GM19467 (cell line): ENCODE data around the gene ADAP1.
"Not testable (repeated sequence)": the region's sequence is repeated elsewhere in the genome, so short reads cannot be mapped to it uniquely, and the experiment has no call there.

ENCODE experiments used
- ATAC-seq: cut with Tn5 transposase; IDR thresholded peaks from one replicate; pipeline ENCODE4 v1.9.1; 2021; ENCODE audit warnings: mild to moderate bottlenecking, moderate library complexity; ENCODE audit not compliant: unreplicated experiment

The ADAP1 gene

GRCh38 chr7:975702-976473, 21.4 kb upstream of the ADAP1 start:
- no peak for ATAC-seq

- ATAC-seq = peak; percentile 62
Observed at GRCh38 chr7:974820-975681, 20.6 kb upstream of the ADAP1 start, which contains the start of gene COX19. COX19 (minus strand) TSS chr7:975549; CDS start chr7:975509, 40 bp downstream.

DNA sequence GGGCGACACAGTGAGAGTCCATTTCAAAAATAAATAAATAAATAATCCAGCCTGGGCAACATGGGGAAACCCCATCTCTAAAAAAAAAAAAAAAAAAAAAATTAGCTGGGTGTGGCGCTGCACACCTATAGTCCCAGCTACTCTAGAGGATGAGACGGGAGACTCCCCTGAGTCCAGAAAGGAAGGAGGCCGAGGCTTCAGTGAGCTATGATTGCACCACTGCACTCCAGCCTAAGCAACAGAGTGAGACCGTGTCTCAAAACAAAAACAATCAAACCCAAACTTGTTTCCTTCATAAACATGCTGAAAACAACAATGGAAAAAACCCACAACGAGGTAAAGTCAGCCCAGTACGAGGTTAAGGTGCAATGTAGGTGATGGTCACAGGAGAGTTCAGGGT, 19.7 kb upstream of the ADAP1 start:
- no peak for ATAC-seq

DNA sequence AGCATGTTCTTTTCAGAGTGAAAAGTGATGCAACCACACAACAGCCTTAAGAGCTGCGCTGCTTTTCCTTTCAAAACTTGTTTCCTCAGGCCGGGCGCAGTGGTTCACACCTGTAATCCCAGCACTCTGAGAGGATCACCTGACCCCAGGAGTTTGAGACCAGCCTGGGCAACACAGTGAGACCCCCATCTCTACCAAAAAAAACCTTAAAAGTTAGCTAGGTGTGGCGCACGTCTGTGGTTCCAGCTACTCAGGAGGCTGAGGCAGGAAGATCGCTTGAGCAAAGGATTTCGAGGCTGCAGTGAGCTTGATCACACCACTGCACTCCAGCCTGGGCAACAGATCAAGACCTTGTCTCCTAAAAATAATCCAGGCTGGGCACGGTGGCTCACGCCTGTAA, 18.8 kb upstream of the ADAP1 start:
- ATAC-seq = no peak

GRCh38 chr7:972676-973309, 18.3 kb upstream of the ADAP1 start:
- ATAC-seq = no peak

GRCh38 chr7:972110-972509, 17.6 kb upstream of the ADAP1 start:
- ATAC-seq = no peak

DNA sequence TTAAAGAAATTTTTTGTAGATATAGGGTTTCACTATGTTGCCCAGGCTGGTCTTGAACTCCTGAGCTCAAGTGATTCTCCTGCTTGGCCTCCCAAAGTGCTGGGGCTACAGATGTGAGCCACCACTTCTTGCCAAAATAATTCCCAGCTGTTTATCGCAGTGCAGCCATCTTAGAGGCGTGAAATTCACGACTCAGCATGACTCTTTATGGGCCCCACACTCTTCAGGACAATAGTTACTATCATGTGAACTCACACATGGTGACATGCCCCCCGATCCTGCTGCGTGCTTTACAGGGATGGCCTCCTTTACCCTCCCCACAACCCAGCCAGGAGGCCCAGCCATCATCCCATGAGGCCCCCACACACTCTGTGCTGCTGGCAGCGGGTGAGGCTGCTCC, 16.3 kb upstream of the ADAP1 start:
- no peak for ATAC-seq

- ATAC-seq = no peak
Observed at GRCh38 chr7:969403-969802, 14.9 kb upstream of the ADAP1 start.

DNA sequence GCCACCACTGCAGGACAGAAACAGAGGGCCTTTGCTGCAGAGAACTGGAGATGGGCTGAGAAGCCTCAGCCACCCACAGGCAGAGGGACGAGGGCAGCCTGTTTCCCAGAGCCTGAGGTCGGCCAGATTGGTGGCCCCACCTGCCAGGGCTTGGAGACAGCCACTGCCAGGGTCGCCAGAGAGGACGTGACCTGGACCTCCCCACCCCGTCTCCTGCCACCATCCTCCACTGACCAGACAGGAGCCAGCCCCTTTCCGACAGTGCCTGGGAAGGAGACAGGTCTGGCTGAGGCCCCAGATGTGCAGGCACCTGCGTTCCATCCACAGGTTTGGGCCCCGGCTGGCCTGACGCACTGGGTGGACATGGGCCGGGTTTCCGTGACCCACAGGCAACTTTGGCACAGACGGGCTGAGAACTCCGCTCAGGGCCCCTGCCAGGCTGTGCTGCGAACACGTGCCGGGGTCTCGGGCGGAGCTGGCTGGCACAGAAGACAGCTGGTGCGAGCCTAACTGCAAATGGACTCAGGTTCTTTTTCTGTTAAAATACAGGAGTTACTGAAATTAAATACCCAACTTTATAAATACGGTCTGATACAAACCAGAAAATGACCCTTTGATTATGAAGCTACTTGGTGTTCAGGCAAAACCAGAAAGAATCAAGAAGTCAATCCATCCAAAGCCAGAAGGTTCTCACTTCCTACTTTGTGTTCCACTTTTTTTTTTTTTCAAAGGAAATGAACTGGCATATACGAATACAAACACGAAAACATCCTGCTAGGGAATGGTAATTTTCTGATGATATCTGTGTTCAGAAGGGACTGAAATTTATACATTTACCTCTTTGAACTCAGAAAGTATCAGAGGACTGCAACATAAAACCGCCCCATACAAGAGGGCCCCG, 14.0 kb upstream of the ADAP1 start:
- ATAC-seq = no peak

DNA sequence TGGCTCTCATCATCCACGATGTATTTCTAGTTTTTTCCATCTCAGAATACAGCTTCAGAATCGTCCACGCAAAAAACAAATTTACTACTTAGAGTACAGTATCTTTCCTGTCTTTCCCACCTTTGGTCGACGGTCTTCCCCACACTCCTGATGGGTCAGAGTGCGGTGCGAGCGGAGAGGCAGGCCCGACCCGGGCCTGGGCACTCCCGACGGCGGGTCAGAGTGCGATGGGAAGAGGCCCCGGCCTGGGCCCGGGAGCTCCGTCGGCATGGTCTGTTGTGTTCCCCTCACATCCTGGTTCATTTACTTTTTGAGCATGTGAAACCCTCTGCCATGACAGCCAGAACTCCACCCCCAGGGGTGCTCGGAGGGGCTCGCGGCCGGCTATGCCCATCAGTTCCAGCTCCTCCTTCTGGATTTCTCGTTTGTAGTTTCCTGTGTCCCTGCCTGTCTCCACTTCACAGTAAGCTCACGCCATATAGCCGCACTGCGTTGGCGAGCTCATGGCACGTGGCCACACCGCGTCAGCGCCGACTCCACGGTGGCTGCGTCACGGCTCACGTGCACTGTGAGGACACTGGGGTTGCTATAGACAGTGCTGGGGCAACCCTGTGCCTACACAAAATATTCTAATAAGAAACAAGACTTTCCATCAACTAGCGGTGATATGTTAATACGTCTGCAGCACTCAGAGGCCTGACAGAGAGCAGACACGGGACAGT, 13.0 kb upstream of the ADAP1 start:
- no peak for ATAC-seq

GRCh38 chr7:966291-967069, 12.0 kb upstream of the ADAP1 start:
- ATAC-seq = no peak

GRCh38 chr7:964401-965231, 10.1 kb upstream of the ADAP1 start:
- no peak for ATAC-seq

DNA sequence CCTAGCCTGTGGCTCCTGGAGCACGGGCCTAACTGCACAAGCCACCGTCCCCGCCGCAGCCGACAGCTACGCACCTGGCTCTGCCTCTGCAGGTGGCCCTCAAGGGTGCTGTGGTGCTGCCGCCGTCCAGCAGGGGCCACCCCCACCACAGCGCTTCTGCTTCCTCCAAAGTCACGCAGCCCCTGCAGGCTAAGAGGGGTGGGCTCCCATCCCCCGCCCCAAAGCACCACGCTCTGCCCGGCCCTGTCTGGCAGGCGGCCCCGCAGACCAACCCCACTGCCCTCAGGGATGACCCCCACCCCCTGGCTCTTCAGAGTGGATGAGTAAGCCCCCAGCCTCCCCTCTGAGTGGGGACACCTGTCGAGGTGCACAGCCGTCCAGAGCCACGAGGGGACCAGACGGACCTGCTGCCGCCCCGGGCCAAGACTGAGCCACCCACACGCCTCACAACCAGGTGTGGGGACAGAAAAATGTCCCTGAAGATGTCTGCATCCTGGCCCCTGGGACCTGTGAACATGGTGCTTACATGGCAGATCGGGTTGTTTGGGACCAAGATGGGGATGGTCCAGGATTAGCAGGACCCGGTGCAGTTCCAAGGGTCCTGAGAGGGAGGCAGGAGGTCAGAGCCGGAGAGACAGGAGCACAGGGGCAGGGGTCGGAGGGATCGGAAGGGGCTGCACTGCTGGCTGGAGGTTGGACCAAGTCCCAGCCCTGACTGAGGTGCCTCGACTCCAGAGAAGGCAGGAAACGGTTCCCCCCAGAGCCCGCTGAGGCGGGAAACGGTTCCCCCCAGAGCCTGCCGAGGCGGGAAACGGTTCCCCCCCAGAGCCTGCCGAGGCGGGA, 9.0 kb upstream of the ADAP1 start:
- no peak for ATAC-seq

DNA sequence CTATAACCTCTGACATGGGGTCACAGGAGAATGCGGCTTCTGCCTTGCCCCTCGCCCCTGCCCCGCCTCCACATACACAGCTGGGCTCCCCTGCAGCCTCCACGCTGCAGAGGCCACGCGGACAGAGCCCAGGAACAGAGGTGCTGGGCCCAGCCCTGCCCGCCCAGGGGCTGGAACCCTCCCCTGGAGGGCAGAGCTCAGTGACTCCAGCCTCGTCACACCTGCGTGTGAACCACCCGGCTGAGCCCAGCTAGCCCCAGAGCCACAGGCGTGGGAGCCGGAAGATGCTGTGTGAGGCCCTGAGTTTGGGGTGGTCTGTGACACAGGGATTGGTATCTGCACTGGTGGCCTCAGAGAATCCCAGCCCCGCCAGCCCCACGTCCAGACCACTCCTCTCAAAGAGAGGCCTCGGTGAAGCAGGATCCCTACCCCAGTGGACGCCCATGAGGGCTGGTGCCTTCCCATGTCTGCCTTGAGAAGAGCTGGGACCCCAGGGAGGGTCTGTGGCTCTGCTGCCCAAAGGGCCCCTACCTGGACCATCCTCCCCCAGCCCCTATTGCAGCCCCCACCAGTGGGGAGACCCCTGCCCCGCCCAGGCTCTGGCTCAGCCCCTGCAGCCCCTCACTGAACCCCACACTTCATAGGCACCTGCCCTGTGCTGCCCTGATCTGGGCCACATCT, 8.1 kb upstream of the ADAP1 start:
- ATAC-seq = no peak

DNA sequence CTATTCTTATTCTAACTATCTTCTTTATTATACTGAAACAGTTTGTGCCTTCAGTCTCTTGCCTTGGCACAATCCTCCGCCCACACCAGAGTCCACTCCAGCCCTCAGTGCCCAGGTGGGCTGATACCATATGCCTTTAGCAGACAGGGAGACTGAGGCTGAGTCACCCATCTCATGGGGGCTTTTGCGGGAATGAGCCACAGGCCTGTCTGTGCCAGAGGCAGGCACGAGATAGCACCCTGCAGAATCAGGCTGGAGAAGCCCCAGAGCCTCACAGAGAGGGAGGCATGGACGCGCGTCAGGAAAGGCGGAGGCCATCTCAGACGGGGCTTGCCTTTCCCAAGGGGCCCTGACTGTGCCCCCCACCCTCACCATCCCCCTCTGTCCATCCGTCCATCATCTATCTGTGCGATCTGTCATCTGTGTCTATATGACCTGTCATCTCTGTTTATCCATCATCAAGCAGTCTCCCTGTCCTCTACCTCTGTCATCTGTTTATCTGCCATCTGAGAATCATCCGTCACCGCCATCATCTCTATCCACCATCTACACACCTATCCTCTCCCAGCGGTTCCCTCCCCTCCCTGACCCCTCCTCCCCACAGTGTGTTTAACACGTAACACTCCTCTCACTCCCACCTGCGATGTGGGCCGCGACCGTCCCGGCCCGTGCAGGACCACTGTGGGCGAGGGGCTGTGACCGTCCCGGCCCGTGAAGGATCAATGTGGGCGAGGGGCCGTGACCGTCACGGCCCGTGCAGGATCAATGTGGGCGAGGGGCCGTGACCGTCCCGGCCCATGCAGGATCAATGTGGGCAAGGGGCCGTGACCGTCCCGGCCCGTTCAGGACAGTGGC, 7.3 kb upstream of the ADAP1 start:
- no peak for ATAC-seq

- ATAC-seq = not testable (repeated sequence)
Observed at GRCh38 chr7:960972-961371, 6.5 kb upstream of the ADAP1 start.
